MM.1S (cell line): ENCODE measurements around the gene MDH1.
"Not testable (repeated sequence)": the region's sequence is repeated elsewhere in the genome, so short reads cannot be mapped to it uniquely, and the experiment has no call there.

ENCODE experiments used
- DNase-seq: peaks from one replicate; pipeline ENCODE4 v3.0.0-alpha.2; 2015
- H2AFZ ChIP-seq: fragments of 300-600 bp; sonication (generic); 2 replicates; pipeline ENCODE4 v1.6.0; 2016; ENCODE audit warnings: antibody characterized with exemption, low read length
- H3F3A ChIP-seq: fragments of 300-600 bp; sonication (generic); 2 replicates; pipeline ENCODE4 v1.6.1; 2016; ENCODE audit warnings: mild to moderate bottlenecking, antibody characterized with exemption, low read length, moderate library complexity, mixed read lengths; ENCODE audit not compliant: insufficient read depth
- H3K27ac ChIP-seq: fragments of 300-600 bp; sonication (generic); 2 replicates; pipeline ENCODE4 v1.5.1; 2016; ENCODE audit warnings: mild to moderate bottlenecking, low read length
- H3K27me3 ChIP-seq: fragments of 300-600 bp; sonication (generic); replicated peaks from 2 replicates; pipeline ENCODE4 v1.6.0; 2016; ENCODE audit warnings: low read length; ENCODE audit not compliant: insufficient read depth
- H3K36me3 ChIP-seq: fragments of 300-600 bp; sonication (generic); replicated peaks from 2 replicates; pipeline ENCODE4 v1.6.1; 2016; ENCODE audit warnings: mild to moderate bottlenecking, low read length, mixed read lengths; ENCODE audit not compliant: insufficient read depth
- H3K4me1 ChIP-seq: fragments of 300-600 bp; sonication (generic); 2 replicates; pipeline ENCODE4 v1.6.1; 2016; ENCODE audit warnings: low read length, mixed read lengths
- H3K4me2 ChIP-seq: fragments of 300-600 bp; sonication (generic); 2 replicates; pipeline ENCODE4 v1.6.0; 2016; ENCODE audit warnings: low read depth, low read length
- H3K4me3 ChIP-seq: fragments of 300-600 bp; sonication (generic); 2 replicates; pipeline ENCODE4 v1.5.1; 2016; ENCODE audit warnings: low read length, mixed read lengths
- H3K79me2 ChIP-seq: fragments of 300-600 bp; sonication (generic); 2 replicates; pipeline ENCODE4 v1.6.1; 2016; ENCODE audit warnings: mixed run types, low read length, mixed read lengths
- H3K9ac ChIP-seq: fragments of 300-600 bp; sonication (generic); 2 replicates; pipeline ENCODE4 v1.6.1; 2016; ENCODE audit warnings: low read length, mixed read lengths
- H3K9me2 ChIP-seq: fragments of 300-600 bp; sonication (generic); replicated peaks from 2 replicates; pipeline ENCODE4 v1.6.1; 2016; ENCODE audit warnings: mild to moderate bottlenecking, low read length, mixed read lengths; ENCODE audit not compliant: insufficient read depth
- H3K9me3 ChIP-seq: fragments of 300-600 bp; sonication (generic); replicated peaks from 2 replicates; pipeline ENCODE4 v1.6.1; 2016; ENCODE audit warnings: mild to moderate bottlenecking, low read length, mixed read lengths; ENCODE audit not compliant: insufficient read depth
- H4K20me1 ChIP-seq: fragments of 300-600 bp; sonication (generic); 2 replicates; pipeline ENCODE4 v1.6.1; 2016; ENCODE audit warnings: mild to moderate bottlenecking, low read length, moderate library complexity, mixed read lengths; ENCODE audit not compliant: insufficient read depth
- CTCF ChIP-seq: fragments of 300-600 bp; sonication (generic); IDR thresholded peaks from 2 replicates; pipeline ENCODE4 v1.5.1; 2016; ENCODE audit warnings: antibody characterized with exemption, low read length, mixed read lengths
- EZH2 ChIP-seq: fragments of 300-600 bp; sonication (generic); optimal IDR thresholded peaks from 2 replicates; pipeline ENCODE3; 2017; ENCODE audit warnings: low read depth, mild to moderate bottlenecking, antibody characterized with exemption, low read length, mixed read lengths
- EZH2phosphoT487 ChIP-seq: fragments of 300-600 bp; sonication (generic); IDR thresholded peaks from 2 replicates; pipeline ENCODE4 v1.6.1; 2018; ENCODE audit warnings: antibody characterized with exemption, low read length

The MDH1 gene

GRCh38 chr2:63572001-63572400 lies 16.8 kb upstream of the MDH1 start:
- no peak overlapping the region for H3K4me2 ChIP-seq
- H3K79me2 ChIP-seq, result peaks cover 8% of the 10 kb centered on the region; the same call in 1 of the 2 replicates
- H4K20me1 ChIP-seq, result no peaks in the 10 kb centered on the region

GRCh38 chr2:63573026-63573425 lies 15.7 kb upstream of the MDH1 start:
- H3K9me2 ChIP-seq, H3K36me3 ChIP-seq, H3K27ac ChIP-seq, H3K9ac ChIP-seq, H3K4me3 ChIP-seq, H3K9me3 ChIP-seq, H3K4me2 ChIP-seq, H3K79me2 ChIP-seq, DNase-seq, H3K27me3 ChIP-seq, H2AFZ ChIP-seq, H4K20me1 ChIP-seq: not testable (repeated sequence)
- H3F3A ChIP-seq, result peaks cover 15% of the 10 kb centered on the region; the same call in 1 of the 2 replicates
- peaks cover 28% of the 10 kb centered on the region for H3K4me1 ChIP-seq

More at GRCh38 chr2:63572001-63572400, 16.8 kb upstream of the MDH1 start:
- Histone ChIP-seq H3K27me3 (no peaks in the 10 kb centered on the region), H3K9ac (no peak overlapping the region), H3K9me2 (no peaks in the 10 kb centered on the region), H3K4me3 (no peak overlapping the region), H3K36me3 (no peaks in the 10 kb centered on the region), H2AFZ (no peak overlapping the region), H3K9me3 (no peaks in the 10 kb centered on the region), H3F3A (peaks cover 15% of the 10 kb centered on the region; the same call in 1 of the 2 replicates), H3K4me1 (peaks cover 28% of the 10 kb centered on the region), H3K27ac (no peak overlapping the region)
- TF ChIP-seq EZH2phosphoT487, result no peak
- no peak for TF ChIP-seq CTCF
- no peak for TF ChIP-seq EZH2
- DNase-seq, result no peak

GRCh38 chr2:63573726-63574345 lies 14.9 kb upstream of the MDH1 start:
- not testable (repeated sequence) for H3K4me3 ChIP-seq, DNase-seq, H4K20me1 ChIP-seq, H3K4me2 ChIP-seq, H3K9me3 ChIP-seq, H2AFZ ChIP-seq, H3K9me2 ChIP-seq, H3K9ac ChIP-seq, H3K27me3 ChIP-seq, H3K36me3 ChIP-seq, H3K27ac ChIP-seq
- Histone ChIP-seq H3K4me1 (peaks cover 26% of the 10 kb centered on the region), H3F3A (peaks cover 15% of the 10 kb centered on the region; the same call in 1 of the 2 replicates), H3K79me2 (peaks cover 14% of the 10 kb centered on the region)

DNA sequence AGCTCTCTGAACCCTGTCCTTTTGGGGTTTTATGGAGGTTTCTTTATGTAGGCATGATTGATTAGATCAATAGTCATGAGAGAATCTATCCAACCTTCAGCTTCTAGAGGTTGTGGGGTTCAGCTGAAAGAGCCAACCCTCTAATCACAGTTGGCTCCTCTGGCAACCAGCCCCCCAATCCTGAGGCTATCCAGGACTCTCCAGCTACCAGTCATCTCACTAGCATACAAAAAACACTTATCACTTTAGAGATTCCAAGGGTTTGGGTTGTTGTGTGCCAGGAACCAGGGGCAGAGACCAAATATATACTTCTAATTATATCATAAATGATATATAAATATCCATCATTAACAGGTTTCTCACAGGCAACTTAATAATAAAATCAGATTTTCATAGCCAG lies 12.2 kb upstream of the MDH1 start:
- TF ChIP-seq EZH2phosphoT487 (no peak), EZH2 (no peak), CTCF (no peak)
- Histone ChIP-seq H3K9ac (no peak overlapping the region), H3K27me3 (no peaks in the 10 kb centered on the region), H2AFZ (no peak overlapping the region), H3K36me3 (no peaks in the 10 kb centered on the region), H3K9me2 (no peaks in the 10 kb centered on the region), H3K79me2 (peaks cover 21% of the 10 kb centered on the region), H3K4me1 (peaks cover under 1% of the 10 kb centered on the region), H3K27ac (no peak overlapping the region), H3K4me3 (no peak overlapping the region), H3F3A (no peaks in the 10 kb centered on the region), H4K20me1 (no peaks in the 10 kb centered on the region), H3K4me2 (no peak overlapping the region), H3K9me3 (no peaks in the 10 kb centered on the region)
- no peak for DNase-seq
